GM19395 (cell line): ENCODE measurements around the gene TNFAIP8L2.
A peak's percentile ranks its signal among the peaks of the same experiment; 100 is the strongest.

Source experiments
- ATAC-seq: cut with Tn5 transposase; IDR thresholded peaks from one replicate; pipeline ENCODE4 v1.9.1; 2021; ENCODE audit warnings: mild to moderate bottlenecking, moderate library complexity; ENCODE audit not compliant: unreplicated experiment

The TNFAIP8L2 gene

GRCh38 chr1:151156515-151156819 is at the start of gene TNFAIP8L2:
TNFAIP8L2 (plus strand) TSS chr1:151156649; CDS start chr1:151158698, 2,049 bp downstream.
- peak; percentile 74 for ATAC-seq

- ATAC-seq, result no peak
Observed at GRCh38 chr1:151106894-151107293, 49.6 kb upstream of the TNFAIP8L2 start.

GRCh38 chr1:151108331-151108730 is 48.1 kb upstream of the TNFAIP8L2 start:
- ATAC-seq, result no peak

- no peak for ATAC-seq
Observed at GRCh38 chr1:151113877-151114276, 42.6 kb upstream of the TNFAIP8L2 start.

GRCh38 chr1:151124763-151125403 is 31.6 kb upstream of the TNFAIP8L2 start:
- ATAC-seq, result no peak

- no peak for ATAC-seq
Observed at GRCh38 chr1:151128800-151129199, 27.6 kb upstream of the TNFAIP8L2 start.

- ATAC-seq, result peak; percentile 79
Observed at GRCh38 chr1:151130987-151131586, 25.4 kb upstream of the TNFAIP8L2 start.

GRCh38 chr1:151131701-151132334 is 24.6 kb upstream of the TNFAIP8L2 start:
- ATAC-seq, result no peak

- no peak for ATAC-seq
Observed at GRCh38 chr1:151132335-151133017, 24.0 kb upstream of the TNFAIP8L2 start.

GRCh38 chr1:151133018-151133806 is 23.2 kb upstream of the TNFAIP8L2 start:
- ATAC-seq, result no peak

GRCh38 chr1:151134396-151134795 is 22.1 kb upstream of the TNFAIP8L2 start:
- ATAC-seq, result no peak

- no peak for ATAC-seq
Observed at GRCh38 chr1:151134991-151135390, 21.5 kb upstream of the TNFAIP8L2 start.

- ATAC-seq, result no peak
Observed at GRCh38 chr1:151135433-151136385, 20.7 kb upstream of the TNFAIP8L2 start.

- ATAC-seq, result no peak
Observed at GRCh38 chr1:151137789-151138188, 18.7 kb upstream of the TNFAIP8L2 start.

- no peak for ATAC-seq
Observed at GRCh38 chr1:151142411-151143056, 13.9 kb upstream of the TNFAIP8L2 start.

- no peak for ATAC-seq
Observed at GRCh38 chr1:151143057-151143435, 13.4 kb upstream of the TNFAIP8L2 start.

GRCh38 chr1:151143986-151144385 is 12.5 kb upstream of the TNFAIP8L2 start:
- no peak for ATAC-seq

GRCh38 chr1:151144474-151145303 is 11.8 kb upstream of the TNFAIP8L2 start:
- ATAC-seq, result no peak
